SK-N-SH treated with all-trans-retinoic acid at 6 μM for 48 hours (cell line): ENCODE measurements around the gene RAE1.
A peak's percentile ranks its signal among the peaks of the same experiment; 100 is the strongest.

Experiments
- ATAC-seq: fragments of 200-7000 bp; cut with Tn5 transposase; 3 replicates; pipeline ENCODE4 v1.9.1; 2020; ENCODE audit warnings: mild to moderate bottlenecking, moderate library complexity
- BACH2 ChIP-seq: fragments of 250-450 bp; sonication (Bioruptor Pico); IDR thresholded peaks from 2 replicates; pipeline ENCODE4 v1.9.0; 2021; ENCODE audit warnings: mild to moderate bottlenecking, borderline replicate concordance
- ESRRG ChIP-seq: fragments of 250-450 bp; sonication (Bioruptor Pico); IDR thresholded peaks from 2 replicates; pipeline ENCODE4 v1.6.1; 2021; ENCODE audit warnings: mild to moderate bottlenecking
- GLIS3 ChIP-seq: fragments of 250-450 bp; sonication (Bioruptor Pico); IDR thresholded peaks from 2 replicates; pipeline ENCODE4 v1.5.0; 2020; ENCODE audit warnings: mild to moderate bottlenecking, moderate library complexity
- ISL1 ChIP-seq: fragments of 250-450 bp; sonication (Bioruptor Pico); IDR thresholded peaks from 2 replicates; pipeline ENCODE4 v2.1.2; 2022; ENCODE audit warnings: mild to moderate bottlenecking, moderate library complexity
- OSR1 ChIP-seq: fragments of 250-450 bp; sonication (Bioruptor Pico); IDR thresholded peaks from 2 replicates; pipeline ENCODE4 v1.8.0; 2022; ENCODE audit warnings: moderate library complexity, mild to moderate bottlenecking, inconsistent platforms
- RARB ChIP-seq: fragments of 250-450 bp; sonication (Bioruptor Pico); IDR thresholded peaks from 2 replicates; pipeline ENCODE4 v1.8.0; 2021; ENCODE audit warnings: mild to moderate bottlenecking, moderate library complexity
- SNAI2 ChIP-seq: fragments of 250-450 bp; sonication (Bioruptor Pico); IDR thresholded peaks from 2 replicates; pipeline ENCODE4 v1.5.0; 2020; ENCODE audit warnings: mild to moderate bottlenecking, moderate library complexity
- TCF4 ChIP-seq: fragments of 250-450 bp; sonication (Bioruptor Pico); IDR thresholded peaks from 2 replicates; pipeline ENCODE4 v1.8.0; 2021; ENCODE audit warnings: mild to moderate bottlenecking, moderate library complexity, borderline replicate concordance
- ZC3H10 ChIP-seq: fragments of 250-450 bp; sonication (Bioruptor Pico); IDR thresholded peaks from 2 replicates; pipeline ENCODE4 v1.5.1; 2021; ENCODE audit warnings: mild to moderate bottlenecking, moderate library complexity
- ZFP3 ChIP-seq: fragments of 250-450 bp; sonication (Bioruptor Pico); IDR thresholded peaks from 2 replicates; pipeline ENCODE4 v1.5.0; 2020; ENCODE audit warnings: mild to moderate bottlenecking, moderate library complexity
- ZFP30 ChIP-seq: fragments of 450-650 bp; formaldehyde crosslinking; IDR thresholded peaks from 2 replicates; pipeline ENCODE4 v1.5.0; 2022; ENCODE audit warnings: mild to moderate bottlenecking, moderate library complexity
- ZNF565 ChIP-seq: fragments of 450-650 bp; formaldehyde crosslinking; conservative IDR thresholded peaks from 2 replicates; pipeline ENCODE4 v1.5.0; 2020; ENCODE audit warnings: low read depth, mild to moderate bottlenecking, moderate library complexity
- ZNF70 ChIP-seq: fragments of 450-650 bp; formaldehyde crosslinking; IDR thresholded peaks from 2 replicates; pipeline ENCODE4 v1.5.0; 2020; ENCODE audit warnings: mild to moderate bottlenecking, moderate library complexity
- TF ChIP-seq, protein P1 (sequence below): fragments of 250-450 bp; sonication (Bioruptor Pico); IDR thresholded peaks from 2 replicates; pipeline ENCODE4 v1.5.0; 2020; ENCODE audit warnings: mild to moderate bottlenecking, moderate library complexity
- TF ChIP-seq, protein P2 (sequence below): fragments of 250-450 bp; sonication (Bioruptor Pico); IDR thresholded peaks from 2 replicates; pipeline ENCODE4 v1.8.0; 2020; ENCODE audit warnings: mild to moderate bottlenecking, moderate library complexity, borderline replicate concordance
- TF ChIP-seq, protein P3 (sequence below): fragments of 250-450 bp; sonication (Bioruptor Pico); IDR thresholded peaks from 2 replicates; pipeline ENCODE4 v1.5.1; 2020; ENCODE audit warnings: low read depth, mild to moderate bottlenecking, moderate library complexity
- TF ChIP-seq, protein P4 (sequence below): fragments of 250-450 bp; sonication (Bioruptor Pico); IDR thresholded peaks from 2 replicates; pipeline ENCODE4 v1.8.0; 2021; ENCODE audit warnings: low read depth, mild to moderate bottlenecking, moderate library complexity, borderline replicate concordance

The RAE1 gene

DNA sequence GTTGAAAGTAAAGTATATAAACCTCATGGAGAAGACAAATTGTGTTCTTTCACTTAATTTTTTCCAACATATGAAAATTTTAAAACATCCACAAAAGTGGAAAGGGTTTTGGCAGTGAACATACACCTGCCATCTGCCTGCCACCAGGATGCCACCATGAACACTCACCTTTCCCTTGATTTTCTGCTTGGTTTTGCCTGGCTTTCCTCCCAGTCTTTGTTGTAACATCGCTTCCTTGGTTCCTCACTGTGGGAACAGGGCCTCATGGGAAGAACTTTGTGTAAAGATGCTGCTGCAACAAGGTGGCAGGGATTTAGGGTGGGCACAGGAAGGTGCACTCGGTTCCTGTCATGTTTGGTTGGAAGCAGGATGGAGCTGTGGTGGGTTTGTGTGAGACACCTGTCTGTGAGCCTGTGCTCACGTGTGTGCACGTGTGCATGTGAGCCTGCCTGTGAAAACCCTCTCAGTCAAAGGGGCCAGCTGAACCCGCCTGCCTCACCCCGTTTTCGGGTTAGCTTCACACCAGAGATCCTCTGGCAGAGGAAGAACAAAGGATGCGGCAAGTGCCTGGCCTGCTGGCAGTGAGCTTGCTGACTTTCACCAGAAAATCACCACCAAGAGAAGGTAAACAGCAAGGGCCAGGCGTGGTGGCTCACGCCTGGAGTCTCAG lies 29.2 kb downstream of the RAE1 start:
- TF ChIP-seq ZNF565 (CRISPR knock-in tag) (no peak), ISL1 (CRISPR knock-in tag) (no peak), BACH2 (CRISPR knock-in tag) (no peak)
- ATAC-seq = no peak

DNA sequence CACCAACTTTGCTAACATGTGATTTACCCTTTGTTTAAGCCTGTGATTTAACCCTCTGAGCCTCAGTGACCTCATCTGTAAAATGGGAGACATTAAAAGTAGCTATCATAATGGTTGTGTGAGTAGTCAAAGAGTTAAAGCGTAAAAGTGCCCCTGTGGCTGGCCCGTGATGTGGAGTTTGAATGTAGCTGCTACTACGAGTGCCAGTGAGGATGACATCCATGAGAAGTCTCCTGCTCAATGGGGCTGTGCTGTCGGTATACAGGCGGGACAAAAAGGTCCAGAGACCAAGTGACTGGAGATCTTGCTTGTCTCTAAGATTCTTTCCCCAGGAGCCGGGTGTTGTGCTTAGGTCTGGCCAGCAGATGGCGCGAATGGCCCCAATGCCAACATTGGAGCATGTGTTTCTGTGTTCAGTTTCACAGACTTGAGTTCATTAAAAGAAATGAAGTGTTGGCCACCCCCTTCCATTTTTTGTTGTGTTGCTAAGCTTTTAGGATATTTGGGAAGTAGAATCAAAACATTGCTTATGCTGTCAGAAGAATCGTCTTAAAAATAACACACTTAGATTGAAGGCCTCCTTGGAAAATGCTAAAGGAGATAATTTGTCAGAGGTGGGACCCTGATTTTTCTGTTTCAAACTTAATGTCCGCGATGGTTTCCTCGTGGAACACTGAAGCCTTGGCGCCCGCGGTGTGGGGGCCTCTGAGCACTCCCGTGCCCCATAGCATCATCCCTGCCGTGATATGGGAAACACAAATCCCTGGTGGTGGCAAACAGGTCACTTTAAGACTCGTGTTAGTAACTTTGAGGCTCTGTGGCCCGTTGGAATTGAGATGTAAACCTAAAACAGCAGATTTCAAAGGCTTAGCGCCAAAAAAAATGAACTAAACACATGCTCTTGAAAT lies 30.8 kb downstream of the RAE1 start:
- peak; percentile 88 for ATAC-seq
- TF ChIP-seq RARB (CRISPR knock-in tag) (no peak), ISL1 (CRISPR knock-in tag) (no peak), BACH2 (CRISPR knock-in tag) (no peak), TCF4 (CRISPR knock-in tag) (no peak), ZC3H10 (CRISPR knock-in tag) (no peak), ESRRG (CRISPR knock-in tag) (no peak), GLIS3 (CRISPR knock-in tag) (no peak)
- TF ChIP-seq, protein P1, sequence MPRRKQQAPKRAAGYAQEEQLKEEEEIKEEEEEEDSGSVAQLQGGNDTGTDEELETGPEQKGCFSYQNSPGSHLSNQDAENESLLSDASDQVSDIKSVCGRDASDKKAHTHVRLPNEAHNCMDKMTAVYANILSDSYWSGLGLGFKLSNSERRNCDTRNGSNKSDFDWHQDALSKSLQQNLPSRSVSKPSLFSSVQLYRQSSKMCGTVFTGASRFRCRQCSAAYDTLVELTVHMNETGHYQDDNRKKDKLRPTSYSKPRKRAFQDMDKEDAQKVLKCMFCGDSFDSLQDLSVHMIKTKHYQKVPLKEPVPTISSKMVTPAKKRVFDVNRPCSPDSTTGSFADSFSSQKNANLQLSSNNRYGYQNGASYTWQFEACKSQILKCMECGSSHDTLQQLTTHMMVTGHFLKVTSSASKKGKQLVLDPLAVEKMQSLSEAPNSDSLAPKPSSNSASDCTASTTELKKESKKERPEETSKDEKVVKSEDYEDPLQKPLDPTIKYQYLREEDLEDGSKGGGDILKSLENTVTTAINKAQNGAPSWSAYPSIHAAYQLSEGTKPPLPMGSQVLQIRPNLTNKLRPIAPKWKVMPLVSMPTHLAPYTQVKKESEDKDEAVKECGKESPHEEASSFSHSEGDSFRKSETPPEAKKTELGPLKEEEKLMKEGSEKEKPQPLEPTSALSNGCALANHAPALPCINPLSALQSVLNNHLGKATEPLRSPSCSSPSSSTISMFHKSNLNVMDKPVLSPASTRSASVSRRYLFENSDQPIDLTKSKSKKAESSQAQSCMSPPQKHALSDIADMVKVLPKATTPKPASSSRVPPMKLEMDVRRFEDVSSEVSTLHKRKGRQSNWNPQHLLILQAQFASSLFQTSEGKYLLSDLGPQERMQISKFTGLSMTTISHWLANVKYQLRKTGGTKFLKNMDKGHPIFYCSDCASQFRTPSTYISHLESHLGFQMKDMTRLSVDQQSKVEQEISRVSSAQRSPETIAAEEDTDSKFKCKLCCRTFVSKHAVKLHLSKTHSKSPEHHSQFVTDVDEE (CRISPR knock-in tag) = no peak
- TF ChIP-seq, protein P2, sequence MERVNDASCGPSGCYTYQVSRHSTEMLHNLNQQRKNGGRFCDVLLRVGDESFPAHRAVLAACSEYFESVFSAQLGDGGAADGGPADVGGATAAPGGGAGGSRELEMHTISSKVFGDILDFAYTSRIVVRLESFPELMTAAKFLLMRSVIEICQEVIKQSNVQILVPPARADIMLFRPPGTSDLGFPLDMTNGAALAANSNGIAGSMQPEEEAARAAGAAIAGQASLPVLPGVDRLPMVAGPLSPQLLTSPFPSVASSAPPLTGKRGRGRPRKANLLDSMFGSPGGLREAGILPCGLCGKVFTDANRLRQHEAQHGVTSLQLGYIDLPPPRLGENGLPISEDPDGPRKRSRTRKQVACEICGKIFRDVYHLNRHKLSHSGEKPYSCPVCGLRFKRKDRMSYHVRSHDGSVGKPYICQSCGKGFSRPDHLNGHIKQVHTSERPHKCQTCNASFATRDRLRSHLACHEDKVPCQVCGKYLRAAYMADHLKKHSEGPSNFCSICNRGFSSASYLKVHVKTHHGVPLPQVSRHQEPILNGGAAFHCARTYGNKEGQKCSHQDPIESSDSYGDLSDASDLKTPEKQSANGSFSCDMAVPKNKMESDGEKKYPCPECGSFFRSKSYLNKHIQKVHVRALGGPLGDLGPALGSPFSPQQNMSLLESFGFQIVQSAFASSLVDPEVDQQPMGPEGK = no peak
- TF ChIP-seq, protein P3, sequence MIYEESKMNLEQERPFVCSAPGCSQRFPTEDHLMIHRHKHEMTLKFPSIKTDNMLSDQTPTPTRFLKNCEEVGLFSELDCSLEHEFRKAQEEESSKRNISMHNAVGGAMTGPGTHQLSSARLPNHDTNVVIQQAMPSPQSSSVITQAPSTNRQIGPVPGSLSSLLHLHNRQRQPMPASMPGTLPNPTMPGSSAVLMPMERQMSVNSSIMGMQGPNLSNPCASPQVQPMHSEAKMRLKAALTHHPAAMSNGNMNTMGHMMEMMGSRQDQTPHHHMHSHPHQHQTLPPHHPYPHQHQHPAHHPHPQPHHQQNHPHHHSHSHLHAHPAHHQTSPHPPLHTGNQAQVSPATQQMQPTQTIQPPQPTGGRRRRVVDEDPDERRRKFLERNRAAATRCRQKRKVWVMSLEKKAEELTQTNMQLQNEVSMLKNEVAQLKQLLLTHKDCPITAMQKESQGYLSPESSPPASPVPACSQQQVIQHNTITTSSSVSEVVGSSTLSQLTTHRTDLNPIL (CRISPR knock-in tag) = no peak

GRCh38 chr20:57382516-57382915 lies 31.5 kb downstream of the RAE1 start:
- ATAC-seq = no peak
- TF ChIP-seq, protein P4, sequence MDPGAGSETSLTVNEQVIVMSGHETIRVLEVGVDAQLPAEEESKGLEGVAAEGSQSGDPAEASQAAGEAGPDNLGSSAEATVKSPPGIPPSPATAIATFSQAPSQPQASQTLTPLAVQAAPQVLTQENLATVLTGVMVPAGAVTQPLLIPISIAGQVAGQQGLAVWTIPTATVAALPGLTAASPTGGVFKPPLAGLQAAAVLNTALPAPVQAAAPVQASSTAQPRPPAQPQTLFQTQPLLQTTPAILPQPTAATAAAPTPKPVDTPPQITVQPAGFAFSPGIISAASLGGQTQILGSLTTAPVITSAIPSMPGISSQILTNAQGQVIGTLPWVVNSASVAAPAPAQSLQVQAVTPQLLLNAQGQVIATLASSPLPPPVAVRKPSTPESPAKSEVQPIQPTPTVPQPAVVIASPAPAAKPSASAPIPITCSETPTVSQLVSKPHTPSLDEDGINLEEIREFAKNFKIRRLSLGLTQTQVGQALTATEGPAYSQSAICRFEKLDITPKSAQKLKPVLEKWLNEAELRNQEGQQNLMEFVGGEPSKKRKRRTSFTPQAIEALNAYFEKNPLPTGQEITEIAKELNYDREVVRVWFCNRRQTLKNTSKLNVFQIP (CRISPR knock-in tag) = no peak
- TF ChIP-seq TCF4 (CRISPR knock-in tag) (no peak), GLIS3 (CRISPR knock-in tag) (no peak), ZNF70 (CRISPR knock-in tag) (no peak), BACH2 (CRISPR knock-in tag) (no peak), ZFP3 (CRISPR knock-in tag) (no peak)

GRCh38 chr20:57383447-57384347 lies 32.6 kb downstream of the RAE1 start:
- ATAC-seq = no peak
- no peak for TF ChIP-seq BACH2 (CRISPR knock-in tag)
- no peak for TF ChIP-seq OSR1 (CRISPR knock-in tag)
- TF ChIP-seq SNAI2 (CRISPR knock-in tag) = no peak
- TF ChIP-seq GLIS3 (CRISPR knock-in tag) = no peak
- no peak for TF ChIP-seq ZC3H10 (CRISPR knock-in tag)
- no peak for TF ChIP-seq TCF4 (CRISPR knock-in tag)
- TF ChIP-seq ZFP3 (CRISPR knock-in tag) = no peak
- TF ChIP-seq ZFP30 = no peak
